Esophagus squamous epithelium (tissue), 4 donors: ENCODE results near the gene RPL35.

Source experiments
- CTCF ChIP-seq, 6 experiments: fragments of 450-650 bp in 4 of 6; fragments of 200-600 bp in 2 of 6; sonication (generic) in 2 of 6; IDR thresholded peaks; one replicate each; pipeline ENCODE4 v1.5.1; 2016 to 2019; ENCODE audit warnings: antibody characterized with exemption in 6 of 6, mild to moderate bottlenecking in 4 of 6, moderate library complexity in 4 of 6
- POLR2A ChIP-seq, 4 donors: fragments of 450-650 bp; IDR thresholded peaks; one replicate each; pipeline ENCODE4 v1.6.1; 2017; ENCODE audit warnings: antibody characterized with exemption in 4 of 4, mild to moderate bottlenecking in 4 of 4, moderate library complexity in 3 of 4

- TF ChIP-seq CTCF (IDR thresholded peaks at IDR 0.05) (no peak), POLR2A (IDR thresholded peaks at IDR 0.05) (no peak)
Observed at GRCh38 chr9:124857533-124858162, 4.1 kb downstream of the RPL35 start.
